ENCODE results near the gene TRPM8.

TRPM8 gene

DNA sequence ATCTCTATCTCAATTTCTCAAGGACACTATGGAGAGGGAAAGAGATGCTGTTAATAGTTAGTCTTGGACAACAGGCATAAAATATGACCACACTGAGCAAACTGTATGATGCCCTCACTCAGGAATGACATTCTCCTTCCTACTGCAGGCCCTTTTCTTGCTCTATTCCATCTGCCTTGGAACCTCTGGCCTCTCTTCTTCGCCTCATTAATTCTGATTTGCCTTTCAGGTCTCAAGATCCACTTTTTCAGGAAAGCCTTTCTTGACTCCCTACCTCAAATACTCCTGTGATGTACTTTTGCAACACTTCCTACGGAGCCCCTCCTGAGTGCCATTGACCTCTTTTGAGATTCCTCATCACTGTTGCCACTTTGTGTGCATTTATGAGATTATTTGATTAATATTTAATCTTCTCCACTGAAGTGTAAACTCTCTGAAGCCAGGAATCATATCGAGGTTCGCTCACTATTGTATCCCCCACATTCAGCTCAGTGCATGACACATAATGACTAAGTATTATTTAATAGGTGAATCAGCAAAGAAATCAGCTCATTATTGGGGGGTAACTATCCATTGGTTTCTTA is 112.1 kb downstream of the TRPM8 start:
- H3K27ac ChIP-seq (ENCODE audit: low read length), result no peak overlapping the region
- H3K9me3 ChIP-seq (ENCODE audit: insufficient read depth, low read length, severe bottlenecking), result peaks cover 9% of the 10 kb centered on the region
- peaks cover 7% of the 10 kb centered on the region for H3K27me3 ChIP-seq (ENCODE audit: insufficient read depth, low read length, poor library complexity)
- no peaks in the 10 kb centered on the region for H3K36me3 ChIP-seq (ENCODE audit: insufficient read depth, low read length)
- H3K4me1 ChIP-seq (ENCODE audit: insufficient read depth, low read length), result 0 out of 2 replicates have a peak, but pooled peaks cover 6% of the 10 kb centered on the region
- H2AFZ ChIP-seq (ENCODE audit: low read depth, low read length), result no peak overlapping the region
- ATAC-seq (ENCODE audit: insufficient read depth, low read depth) (no peak), DNase-seq (no peak)
- TF ChIP-seq, protein P1, sequence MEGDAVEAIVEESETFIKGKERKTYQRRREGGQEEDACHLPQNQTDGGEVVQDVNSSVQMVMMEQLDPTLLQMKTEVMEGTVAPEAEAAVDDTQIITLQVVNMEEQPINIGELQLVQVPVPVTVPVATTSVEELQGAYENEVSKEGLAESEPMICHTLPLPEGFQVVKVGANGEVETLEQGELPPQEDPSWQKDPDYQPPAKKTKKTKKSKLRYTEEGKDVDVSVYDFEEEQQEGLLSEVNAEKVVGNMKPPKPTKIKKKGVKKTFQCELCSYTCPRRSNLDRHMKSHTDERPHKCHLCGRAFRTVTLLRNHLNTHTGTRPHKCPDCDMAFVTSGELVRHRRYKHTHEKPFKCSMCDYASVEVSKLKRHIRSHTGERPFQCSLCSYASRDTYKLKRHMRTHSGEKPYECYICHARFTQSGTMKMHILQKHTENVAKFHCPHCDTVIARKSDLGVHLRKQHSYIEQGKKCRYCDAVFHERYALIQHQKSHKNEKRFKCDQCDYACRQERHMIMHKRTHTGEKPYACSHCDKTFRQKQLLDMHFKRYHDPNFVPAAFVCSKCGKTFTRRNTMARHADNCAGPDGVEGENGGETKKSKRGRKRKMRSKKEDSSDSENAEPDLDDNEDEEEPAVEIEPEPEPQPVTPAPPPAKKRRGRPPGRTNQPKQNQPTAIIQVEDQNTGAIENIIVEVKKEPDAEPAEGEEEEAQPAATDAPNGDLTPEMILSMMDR (IDR thresholded peaks at IDR 0.05; ENCODE audit: borderline replicate concordance, extremely low read depth, low read length, poor library complexity, severe bottlenecking), result no peak
- no peak for TF ChIP-seq EZH2 (IDR thresholded peaks at IDR 0.05; ENCODE audit: borderline replicate concordance, low read depth, low read length, severe bottlenecking)
- H3K79me2 ChIP-seq (ENCODE audit: insufficient read depth, low read length), result no peaks in the 10 kb centered on the region
- H4K20me1 ChIP-seq (ENCODE audit: insufficient read depth, low read length), result no peaks in the 10 kb centered on the region
- H3K4me2 ChIP-seq (ENCODE audit: insufficient read depth, low read length), result no peak overlapping the region
- H3K9ac ChIP-seq (ENCODE audit: low read depth, low read length), result no peak overlapping the region
- H3K4me3 ChIP-seq (ENCODE audit: low read depth in 1 of 2, low read length in 2 of 2), result no peak overlapping the region

DNA sequence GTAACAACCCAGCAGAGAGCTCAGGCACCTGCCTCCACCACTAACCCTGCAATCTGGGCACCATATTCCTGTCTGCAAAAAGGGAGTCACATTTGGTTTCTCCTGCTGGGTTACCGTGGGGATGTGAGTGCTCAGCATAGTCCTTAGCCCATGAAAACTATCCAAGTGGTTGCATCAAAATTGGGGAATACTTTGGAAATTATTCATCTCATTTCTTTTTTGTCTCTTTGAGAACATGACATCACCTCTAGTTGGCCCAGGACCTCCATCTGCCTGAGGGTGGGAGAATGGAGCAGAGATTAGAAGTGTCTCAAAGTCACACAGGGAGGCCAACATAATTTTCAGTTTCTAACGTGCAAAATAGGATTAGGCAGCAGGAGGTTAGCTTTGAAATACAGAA is 114.0 kb downstream of the TRPM8 start:
- Histone ChIP-seq H3K79me2 (ENCODE audit: insufficient read depth, low read length) (no peaks in the 10 kb centered on the region), H3K27ac (ENCODE audit: low read length) (no peak overlapping the region), H3K27me3 (ENCODE audit: insufficient read depth, low read length, poor library complexity) (peaks cover 7% of the 10 kb centered on the region), H3K4me1 (ENCODE audit: insufficient read depth, low read length) (no peaks in the 10 kb centered on the region), H3K4me2 (ENCODE audit: insufficient read depth, low read length) (no peak overlapping the region), H4K20me1 (ENCODE audit: insufficient read depth, low read length) (no peaks in the 10 kb centered on the region), H2AFZ (ENCODE audit: low read depth, low read length) (no peak overlapping the region), H3K9me3 (ENCODE audit: insufficient read depth, low read length, severe bottlenecking) (peaks cover 12% of the 10 kb centered on the region), H3K36me3 (ENCODE audit: insufficient read depth, low read length) (no peaks in the 10 kb centered on the region), H3K9ac (ENCODE audit: low read depth, low read length) (no peak overlapping the region), H3K4me3 (ENCODE audit: low read depth in 1 of 2, low read length in 2 of 2) (no peak overlapping the region)
- no peak for DNase-seq
- TF ChIP-seq EZH2 (IDR thresholded peaks at IDR 0.05; ENCODE audit: borderline replicate concordance, low read depth, low read length, severe bottlenecking), result no peak
- TF ChIP-seq, protein P1 (IDR thresholded peaks at IDR 0.05; ENCODE audit: borderline replicate concordance, extremely low read depth, low read length, poor library complexity, severe bottlenecking), result no peak
- no peak for ATAC-seq (ENCODE audit: insufficient read depth, low read depth)

DNA sequence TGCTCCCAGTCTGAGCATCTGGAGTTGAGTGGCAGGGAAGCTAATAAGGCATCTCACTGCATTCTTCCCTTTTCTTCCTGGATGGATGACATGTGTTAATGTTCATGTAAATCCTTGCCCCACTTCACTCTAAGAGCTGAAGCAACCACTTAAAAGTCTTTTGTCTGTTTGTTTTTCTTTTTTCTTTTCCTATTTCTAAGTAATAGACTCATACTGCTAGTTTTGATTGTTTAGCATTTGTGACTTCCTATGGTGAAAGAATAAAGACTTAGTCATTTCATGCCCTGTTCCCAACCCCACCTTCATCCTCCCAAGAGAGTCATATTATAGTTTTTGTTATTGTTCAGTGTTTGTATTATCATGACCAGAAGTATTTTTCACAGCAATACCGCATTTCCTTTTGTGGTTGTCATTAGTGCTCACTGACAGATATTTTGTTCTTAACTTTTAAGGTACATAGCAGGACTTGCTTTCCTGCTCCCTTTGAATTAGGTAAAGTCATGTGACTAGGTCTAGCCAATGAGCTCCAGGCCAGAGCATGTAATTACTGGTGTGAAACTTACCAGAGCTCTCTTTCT is 115.2 kb downstream of the TRPM8 start:
- no peaks in the 10 kb centered on the region for H3K36me3 ChIP-seq (ENCODE audit: insufficient read depth, low read length)
- no peaks in the 10 kb centered on the region for H3K4me1 ChIP-seq (ENCODE audit: insufficient read depth, low read length)
- H3K79me2 ChIP-seq (ENCODE audit: insufficient read depth, low read length), result no peaks in the 10 kb centered on the region
- DNase-seq (no peak), ATAC-seq (ENCODE audit: insufficient read depth, low read depth) (no peak)
- TF ChIP-seq, protein P1 (IDR thresholded peaks at IDR 0.05; ENCODE audit: borderline replicate concordance, extremely low read depth, low read length, poor library complexity, severe bottlenecking), result no peak
- no peak for TF ChIP-seq EZH2 (IDR thresholded peaks at IDR 0.05; ENCODE audit: borderline replicate concordance, low read depth, low read length, severe bottlenecking)
- no peak overlapping the region for H3K27ac ChIP-seq (ENCODE audit: low read length)
- H3K27me3 ChIP-seq (ENCODE audit: insufficient read depth, low read length, poor library complexity), result peaks cover 6% of the 10 kb centered on the region
- H3K9me3 ChIP-seq (ENCODE audit: insufficient read depth, low read length, severe bottlenecking), result peaks cover 12% of the 10 kb centered on the region
- no peak overlapping the region for H3K9ac ChIP-seq (ENCODE audit: low read depth, low read length)
- H3K4me3 ChIP-seq (ENCODE audit: low read depth in 1 of 2, low read length in 2 of 2), result no peak overlapping the region
- H2AFZ ChIP-seq (ENCODE audit: low read depth, low read length), result no peak overlapping the region
- no peaks in the 10 kb centered on the region for H4K20me1 ChIP-seq (ENCODE audit: insufficient read depth, low read length)
- H3K4me2 ChIP-seq (ENCODE audit: insufficient read depth, low read length), result no peak overlapping the region

Data from DND-41 (cell line).